ENCODE results near the gene UGT2A2.

The UGT2A2 gene

GRCh38 chr4:69640289-69640688, 847 bp upstream of the UGT2A2 start:
- no peak for DNase-seq (ENCODE audit: low read depth)
- H3K4me3 ChIP-seq (ENCODE audit: low read depth, low read length): no peak overlapping the region
- TF ChIP-seq MAX (IDR thresholded peaks at IDR 0.05; ENCODE audit: low read depth, low read length): no peak
- TF ChIP-seq POLR2A (IDR thresholded peaks at IDR 0.05; ENCODE audit: extremely low read depth, insufficient read length): no peak
- TF ChIP-seq MYC (IDR thresholded peaks at IDR 0.05; ENCODE audit: low read depth, low read length): no peak
- no peak for TF ChIP-seq CTCF (IDR thresholded peaks at IDR 0.05; ENCODE audit: low read depth, low read length)

GRCh38 chr4:69617083-69617694, 22.3 kb downstream of the UGT2A2 start:
- no peak overlapping the region for H3K4me3 ChIP-seq (ENCODE audit: low read depth, low read length)
- peak; percentile 42 for TF ChIP-seq CTCF (IDR thresholded peaks at IDR 0.05; ENCODE audit: low read depth, low read length)
- no peak for TF ChIP-seq MAX (IDR thresholded peaks at IDR 0.05; ENCODE audit: low read depth, low read length)
- peak; percentile 58 for DNase-seq (ENCODE audit: low read depth)

GRCh38 chr4:69610484-69610883, 29.0 kb downstream of the UGT2A2 start:
- no peak for DNase-seq (ENCODE audit: low read depth)
- H3K4me3 ChIP-seq (ENCODE audit: low read depth, low read length): no peak overlapping the region
- TF ChIP-seq MAX (IDR thresholded peaks at IDR 0.05; ENCODE audit: low read depth, low read length) (no peak), POLR2A (IDR thresholded peaks at IDR 0.05; ENCODE audit: extremely low read depth, insufficient read length) (no peak), MYC (IDR thresholded peaks at IDR 0.05; ENCODE audit: low read depth, low read length) (no peak), CTCF (IDR thresholded peaks at IDR 0.05; ENCODE audit: low read depth, low read length) (no peak)

GRCh38 chr4:69601065-69601464, 38.4 kb downstream of the UGT2A2 start:
- TF ChIP-seq POLR2A (IDR thresholded peaks at IDR 0.05; ENCODE audit: extremely low read depth, insufficient read length): no peak
- no peak for TF ChIP-seq MYC (IDR thresholded peaks at IDR 0.05; ENCODE audit: low read depth, low read length)
- TF ChIP-seq CTCF (IDR thresholded peaks at IDR 0.05; ENCODE audit: low read depth, low read length): no peak
- TF ChIP-seq MAX (IDR thresholded peaks at IDR 0.05; ENCODE audit: low read depth, low read length): no peak
- H3K4me3 ChIP-seq (ENCODE audit: low read depth, low read length): no peak overlapping the region
- no peak for DNase-seq (ENCODE audit: low read depth)

GRCh38 chr4:69600013-69600412, 39.4 kb downstream of the UGT2A2 start:
- no peak overlapping the region for H3K4me3 ChIP-seq (ENCODE audit: low read depth, low read length)
- TF ChIP-seq POLR2A (IDR thresholded peaks at IDR 0.05; ENCODE audit: extremely low read depth, insufficient read length) (no peak), CTCF (IDR thresholded peaks at IDR 0.05; ENCODE audit: low read depth, low read length) (no peak), MAX (IDR thresholded peaks at IDR 0.05; ENCODE audit: low read depth, low read length) (no peak), MYC (IDR thresholded peaks at IDR 0.05; ENCODE audit: low read depth, low read length) (no peak)
- no peak for DNase-seq (ENCODE audit: low read depth)

Data from NB4 (cell line).